T-cell (primary cell): ENCODE results near the gene NT5E. TPM values are rescaled to one million over a fixed set of nuclear protein-coding genes. Genes with fewer than 3 reads are reported as not detected.
A peak's percentile ranks its signal among the peaks of the same experiment; 100 is the strongest.

Experiments used
- ATAC-seq, 4 experiments: fragments of 200-7000 bp in 3 of 4; fragments of 150-1000 bp in 1 of 4; cut with Tn5 transposase; replicated peaks in 1 of 4; 1 replicate in 3 of 4; 2 replicates in 1 of 4; pipeline ENCODE4 v1.10.0; 2021; ENCODE audit warnings: moderate library complexity in 3 of 4, mild to moderate bottlenecking in 2 of 4, moderate number of reproducible peaks in 1 of 4
- CTCF ChIA-PET, 2 donors: fragments of 300-600 bp; sonication (Branson Sonifier 250); formaldehyde crosslinking; loops; one replicate each; lab custom pipeline; 2022; ENCODE audit warnings: antibody characterized with exemption in 2 of 2; lab: Charles Lee
- POLR2A ChIA-PET, 2 donors: fragments of 300-600 bp; sonication (Branson Sonifier 250); formaldehyde crosslinking; loops; one replicate each; lab custom pipeline; 2022; ENCODE audit warnings: antibody characterized with exemption in 2 of 2; lab: Charles Lee
- DNase-seq, 35 experiments: peaks; one replicate each; pipeline versions ENCODE4 v3.0.0 to v3.0.0-alpha.2; 2013 to 2023
- H3K27ac ChIP-seq: one replicate; pipeline ENCODE4 v1.5.1; 2013; ENCODE audit warnings: low read length
- H3K27me3 ChIP-seq, 2 experiments: replicated peaks in 1 of 2; 1 replicate in 1 of 2; 2 replicates in 1 of 2; pipeline versions ENCODE4 v1.6.1 to v1.7.0; 2013; ENCODE audit warnings: low read length in 1 of 2, mixed read lengths in 1 of 2; ENCODE audit not compliant: control insufficient read depth in 2 of 2, insufficient read depth in 2 of 2; ENCODE audit errors: extremely low read depth in 1 of 2
- H3K36me3 ChIP-seq, 2 donors: 1 replicate in 1 of 2; 2 replicates in 1 of 2; pipeline versions ENCODE4 v1.6.1 to v1.7.0; 2013; ENCODE audit warnings: low read length in 1 of 2; ENCODE audit not compliant: control insufficient read depth in 2 of 2, insufficient read depth in 1 of 2; ENCODE audit errors: extremely low read depth in 1 of 2
- H3K4me1 ChIP-seq, 2 experiments: 1 replicate in 1 of 2; 2 replicates in 1 of 2; pipeline versions ENCODE4 v1.6.1 to v1.7.0; 2013; ENCODE audit warnings: low read length in 2 of 2, mixed read lengths in 1 of 2; ENCODE audit not compliant: insufficient read depth in 2 of 2, control insufficient read depth in 1 of 2; ENCODE audit errors: extremely low read depth in 1 of 2
- H3K4me3 ChIP-seq, 2 donors: 1 replicate in 1 of 2; 2 replicates in 1 of 2; pipeline versions ENCODE4 v1.5.1 to v1.7.0; 2013; ENCODE audit warnings: mild to moderate bottlenecking in 2 of 2, low read length in 1 of 2, moderate library complexity in 1 of 2; ENCODE audit not compliant: control insufficient read depth in 1 of 2; ENCODE audit errors: extremely low read depth in 1 of 2
- H3K9me3 ChIP-seq: 2 replicates; pipeline ENCODE4 v1.7.0; 2013
- H3K27ac Mint-ChIP-seq, 2 donors: one replicate each; pipeline ENCODE4 v1.8.0; 2020 to 2021; ENCODE audit warnings: mild to moderate bottlenecking in 2 of 2, mixed read lengths in 2 of 2
- H3K27me3 Mint-ChIP-seq, 2 donors: one replicate each; pipeline ENCODE4 v1.8.0; 2021 to 2022; ENCODE audit warnings: mixed read lengths in 2 of 2
- H3K36me3 Mint-ChIP-seq: one replicate; pipeline ENCODE4 v1.8.0; 2021; ENCODE audit warnings: mixed read lengths
- H3K4me1 Mint-ChIP-seq, 3 donors: one replicate each; pipeline ENCODE4 v1.8.0; 2020 to 2022; ENCODE audit warnings: mixed read lengths in 3 of 3, mild to moderate bottlenecking in 1 of 3
- H3K4me3 Mint-ChIP-seq, 3 donors: one replicate each; pipeline ENCODE4 v1.8.0; 2020 to 2022; ENCODE audit warnings: mild to moderate bottlenecking in 3 of 3, mixed read lengths in 3 of 3, moderate library complexity in 3 of 3
- H3K9me3 Mint-ChIP-seq, 3 donors: one replicate each; pipeline ENCODE4 v1.8.0; 2020 to 2022; ENCODE audit warnings: mixed read lengths in 3 of 3
- WGBS: methylation state at CpG from one replicate; pipeline ENCODE4 v1.1.5; 2013; ENCODE audit warnings: missing lambda C conversion rate; ENCODE audit not compliant: insufficient coverage; 5-methylcytosine and 5-hydroxymethylcytosine counted together
- total RNA-seq, 35 experiments: library from RNA in 6 of 35; stranded (reverse) in 6 of 35; fragments of 120-200 nt in 1 of 35; gene quantifications; one replicate each; pipeline versions ENCODE4 v1.2.1 to v1.2.4 and lab custom pipeline; 2013 to 2026

NT5E gene
- total RNA-seq, 5 donors from 2014 or later (not counting 1 experiment from before 2014, with no cell fraction given), result 8.0 to 18.6 (median 11.0) TPM

DNA sequence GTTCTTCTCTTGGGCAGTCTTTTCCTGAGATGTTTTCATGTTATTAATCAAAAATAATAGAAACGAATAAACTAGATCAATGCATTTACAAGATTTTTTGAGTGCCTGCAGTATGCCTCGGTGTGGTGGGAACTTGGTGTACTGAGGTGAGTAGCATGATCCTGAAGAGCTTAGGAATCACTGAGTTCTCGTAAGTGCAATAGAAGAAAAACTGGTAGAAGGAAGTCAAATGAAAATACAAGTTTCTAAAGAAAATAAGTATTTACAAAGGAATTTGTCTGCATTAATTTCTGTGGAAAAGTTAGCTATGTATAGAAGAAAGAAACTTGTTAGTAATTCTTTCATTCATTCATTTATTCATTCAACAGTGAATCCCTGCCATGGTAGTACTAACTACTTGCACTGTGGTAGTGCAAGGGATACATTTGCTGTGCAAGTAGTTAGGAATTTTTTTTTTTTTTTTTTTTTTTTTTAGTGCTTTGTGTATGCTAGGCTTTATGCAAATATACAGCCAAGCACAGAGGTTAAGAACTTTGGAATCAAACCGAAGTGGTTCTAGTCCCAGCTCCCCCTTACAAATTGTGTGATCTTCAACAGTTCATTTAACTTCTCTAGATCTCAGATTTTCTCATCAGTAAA, 13.9 kb downstream of the NT5E start:
- ATAC-seq (no peak), DNase-seq (no peak)
- Histone ChIP-seq H3K36me3 (no peaks in the 10 kb centered on the region), H3K4me3 (no peak overlapping the region), H3K4me1 (peaks cover 31 to 38% of the 10 kb centered on the region in 2 experiments), H3K9me3 (no peaks in the 10 kb centered on the region), H3K27me3 (peaks cover 0 to 8% of the 10 kb centered on the region in 2 experiments), H3K27ac (no peak overlapping the region)
- Mint-ChIP-seq H3K4me1 (peaks cover 62 to 73% (median 67%) of the 10 kb centered on the region in 3 donors), H3K9me3 (no peaks in the 10 kb centered on the region), H3K4me3 (no peak overlapping the region), H3K27me3 (peaks cover 0 to 13% of the 10 kb centered on the region in 2 donors), H3K36me3 (no peaks in the 10 kb centered on the region), H3K27ac (peak overlapping the region in 1 of 2 donors; percentile 85)
- POLR2A ChIA-PET, result interaction anchor here in 1 of 2 donors (0.5 to 0.7 kb wide), 3 partner anchors 12 to 548 kb away, joined by 3 to 8 read pairs (median 5); no protein-coding TSS in a partner anchor
- CTCF ChIA-PET, result interaction anchor here (0.9 to 2.0 kb wide), 4 partner anchors 9 to 109 kb away, joined by 3 to 7 read pairs (median 3); no protein-coding TSS in a partner anchor
- WGBS, result 70% methylated on average over 2 of the region's 4 CpGs

DNA sequence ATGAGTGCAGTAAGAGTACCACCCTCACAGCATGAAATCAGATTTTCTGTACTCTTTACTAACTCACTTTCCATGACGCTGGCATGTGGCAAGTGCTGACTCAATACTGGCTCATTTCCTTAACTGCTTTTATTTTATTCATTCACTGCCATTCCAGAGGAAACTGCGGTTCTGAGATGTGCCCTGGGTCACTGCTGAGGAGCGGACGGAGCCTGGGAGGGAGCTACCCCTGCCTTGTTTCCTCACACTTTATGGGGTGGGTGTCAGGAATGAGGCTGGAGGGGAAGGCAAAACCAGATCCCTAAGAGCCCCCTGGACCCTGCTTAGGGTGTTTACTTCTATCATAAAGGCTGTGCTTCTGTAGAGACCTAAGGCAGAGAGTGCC, 14.4 kb downstream of the NT5E start:
- ChIA-PET POLR2A (interaction anchor here in 1 of 2 donors (0.6 kb wide), 1 partner anchor 547 kb away, joined by 8 read pairs; no protein-coding TSS in a partner anchor), CTCF (interaction anchor here in 1 of 2 donors (1.2 kb wide), 2 partner anchors 9 to 109 kb away, joined by 3 read pairs; no protein-coding TSS in a partner anchor)
- no peak overlapping the region for H3K27ac ChIP-seq
- no peaks in the 10 kb centered on the region for H3K9me3 Mint-ChIP-seq
- H3K27ac Mint-ChIP-seq, result peak overlapping the region; percentile 71 to 85
- H3K27me3 Mint-ChIP-seq, result peaks cover 0 to 13% of the 10 kb centered on the region in 2 donors
- peaks cover 59 to 68% (median 62%) of the 10 kb centered on the region in 3 donors for H3K4me1 Mint-ChIP-seq
- no peaks in the 10 kb centered on the region for H3K36me3 ChIP-seq
- DNase-seq (no peak), ATAC-seq (no peak)
- peaks cover 0 to 8% of the 10 kb centered on the region in 2 experiments for H3K27me3 ChIP-seq
- WGBS, result 0% methylated on average over 1 of the region's 4 CpGs
- H3K4me1 ChIP-seq, result peaks cover 31 to 38% of the 10 kb centered on the region in 2 experiments
- H3K36me3 Mint-ChIP-seq, result no peaks in the 10 kb centered on the region
- H3K4me3 ChIP-seq, result no peak overlapping the region
- no peaks in the 10 kb centered on the region for H3K9me3 ChIP-seq
- H3K4me3 Mint-ChIP-seq, result peak overlapping the region in 1 of 3 donors; percentile 10

DNA sequence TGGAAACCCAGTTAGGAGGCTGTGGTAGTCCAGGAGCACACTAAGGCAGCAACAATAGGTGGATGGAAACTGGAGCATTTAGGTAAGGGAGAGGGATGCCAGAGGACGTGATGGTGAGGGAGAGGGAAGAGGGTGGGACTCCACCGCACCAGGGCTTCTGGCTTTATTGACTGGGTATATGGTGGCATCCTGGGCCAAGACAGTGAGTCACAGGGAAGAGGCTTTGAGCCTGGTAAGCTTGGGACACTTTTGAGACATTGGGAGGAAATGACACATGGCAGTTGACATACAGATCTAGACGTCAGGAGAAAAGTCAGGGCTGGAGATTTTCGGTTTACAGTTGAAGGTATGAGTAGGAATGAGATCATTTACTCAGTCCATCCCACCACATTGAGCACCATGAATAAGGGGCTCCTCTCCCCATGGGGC, 14.9 kb downstream of the NT5E start:
- WGBS, result 83% methylated on average over 2 of the region's 4 CpGs
- DNase-seq, result peak in 1 of 35 experiments; percentile 23
- H3K27me3 Mint-ChIP-seq, result peaks cover 0 to 13% of the 10 kb centered on the region in 2 donors
- no peak overlapping the region for H3K27ac ChIP-seq
- no peaks in the 10 kb centered on the region for H3K9me3 Mint-ChIP-seq
- peaks cover 54 to 65% (median 58%) of the 10 kb centered on the region in 3 donors for H3K4me1 Mint-ChIP-seq
- CTCF ChIA-PET, result no interaction called here
- H3K36me3 ChIP-seq, result no peaks in the 10 kb centered on the region
- POLR2A ChIA-PET, result no interaction called here
- no peaks in the 10 kb centered on the region for H3K36me3 Mint-ChIP-seq
- H3K27me3 ChIP-seq, result peaks cover 0 to 8% of the 10 kb centered on the region in 2 experiments
- peaks cover 31 to 38% of the 10 kb centered on the region in 2 experiments for H3K4me1 ChIP-seq
- peak overlapping the region in 1 of 3 donors; percentile 10 for H3K4me3 Mint-ChIP-seq
- H3K27ac Mint-ChIP-seq, result peak overlapping the region; percentile 71 to 85
- ATAC-seq, result no peak
- no peaks in the 10 kb centered on the region for H3K9me3 ChIP-seq
- no peak overlapping the region for H3K4me3 ChIP-seq

GRCh38 chr6:85465762-85466161, 15.9 kb downstream of the NT5E start:
- H3K36me3 ChIP-seq, result no peaks in the 10 kb centered on the region
- peak overlapping the region in 1 of 2 donors; percentile 20 for H3K4me3 ChIP-seq
- Mint-ChIP-seq H3K36me3 (no peaks in the 10 kb centered on the region), H3K9me3 (no peaks in the 10 kb centered on the region), H3K27ac (peak overlapping the region; percentile 47 to 85), H3K4me1 (peaks cover 47 to 57% (median 53%) of the 10 kb centered on the region in 3 donors), H3K27me3 (peaks cover 0 to 13% of the 10 kb centered on the region in 2 donors), H3K4me3 (peak overlapping the region in 1 of 3 donors; percentile 8)
- ChIA-PET POLR2A (no interaction called here), CTCF (interaction anchor here (0.6 to 1.3 kb wide), 2 partner anchors 17 to 32 kb away, joined by 3 read pairs; no protein-coding TSS in a partner anchor)
- no peaks in the 10 kb centered on the region for H3K9me3 ChIP-seq
- DNase-seq, result no peak
- peaks cover 26 to 34% of the 10 kb centered on the region in 2 experiments for H3K4me1 ChIP-seq
- ATAC-seq, result peak in 1 of 4 experiments; percentile 18
- 62% methylated on average over 2 of the region's 2 CpGs for WGBS
- H3K27ac ChIP-seq, result no peak overlapping the region
- peaks cover 0 to 8% of the 10 kb centered on the region in 2 experiments for H3K27me3 ChIP-seq

- Histone ChIP-seq H3K27me3 (peaks cover 0 to 8% of the 10 kb centered on the region in 2 experiments), H3K9me3 (no peaks in the 10 kb centered on the region), H3K4me1 (peaks cover 11 to 15% of the 10 kb centered on the region in 2 experiments), H3K27ac (no peak overlapping the region), H3K36me3 (no peaks in the 10 kb centered on the region), H3K4me3 (no peak overlapping the region)
- POLR2A ChIA-PET, result no interaction called here
- Mint-ChIP-seq H3K4me3 (no peak overlapping the region), H3K9me3 (no peaks in the 10 kb centered on the region), H3K27me3 (peaks cover 0 to 7% of the 10 kb centered on the region in 2 donors), H3K27ac (no peak overlapping the region), H3K4me1 (peaks cover 23 to 31% (median 29%) of the 10 kb centered on the region in 3 donors), H3K36me3 (no peaks in the 10 kb centered on the region)
- CTCF ChIA-PET, result no interaction called here
- no peak for DNase-seq
- no peak for ATAC-seq
These were observed 18.4 kb downstream of the NT5E start for GRCh38 chr6:85468326-85468725.

DNA sequence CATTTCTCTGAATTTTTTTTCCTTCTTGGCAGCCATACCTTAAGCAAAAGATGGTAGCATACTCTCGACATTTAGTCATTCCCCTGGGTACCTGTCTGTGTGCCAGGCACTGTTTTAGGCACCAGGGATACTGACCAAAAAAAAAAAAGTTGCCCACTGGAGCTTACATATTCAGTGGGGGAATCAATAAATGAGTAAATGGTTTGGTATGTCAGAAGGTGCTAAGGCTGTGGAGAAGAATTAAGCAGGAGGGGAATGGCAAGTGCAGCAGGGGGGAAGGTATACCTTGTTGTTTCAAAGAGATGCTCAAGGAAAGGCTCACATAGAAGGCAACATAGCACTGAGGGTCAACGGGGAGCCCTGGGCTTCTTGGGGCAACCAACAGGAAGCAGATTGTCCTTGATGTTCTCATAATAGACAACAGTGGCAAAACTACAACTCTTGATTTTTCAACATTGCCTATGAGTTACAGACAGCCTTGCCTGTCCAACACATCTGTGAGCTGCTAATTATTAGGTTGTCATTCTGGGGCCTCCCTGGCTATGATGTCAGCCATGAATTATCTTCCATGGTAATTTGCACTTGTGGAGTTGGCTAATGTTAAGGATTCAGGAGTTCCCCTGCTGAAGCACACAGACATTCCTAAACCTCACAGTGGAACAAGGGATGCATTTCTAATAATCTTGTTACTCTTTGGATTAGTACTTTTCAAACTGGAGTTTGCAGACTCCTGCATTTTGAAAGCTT, 19.6 kb downstream of the NT5E start:
- ChIA-PET POLR2A (interaction anchor here in 1 of 2 donors (0.6 kb wide), 1 partner anchor 9 kb away, joined by 4 read pairs; no protein-coding TSS in a partner anchor), CTCF (interaction anchor here in 1 of 2 donors (1.1 kb wide), 1 partner anchor 13 kb away, joined by 4 read pairs; no protein-coding TSS in a partner anchor)
- H3K9me3 ChIP-seq, result no peaks in the 10 kb centered on the region
- ATAC-seq, result no peak
- H3K4me3 ChIP-seq, result no peak overlapping the region
- no peaks in the 10 kb centered on the region for H3K9me3 Mint-ChIP-seq
- peaks cover 0 to 8% of the 10 kb centered on the region in 2 experiments for H3K27me3 ChIP-seq
- DNase-seq, result no peak
- peaks cover 15 to 21% (median 19%) of the 10 kb centered on the region in 3 donors for H3K4me1 Mint-ChIP-seq
- H3K36me3 ChIP-seq, result no peaks in the 10 kb centered on the region
- no peak overlapping the region for H3K27ac ChIP-seq
- H3K4me3 Mint-ChIP-seq, result no peak overlapping the region
- H3K27me3 Mint-ChIP-seq, result peaks cover 0 to 7% of the 10 kb centered on the region in 2 donors
- H3K4me1 ChIP-seq, result peaks cover 11 to 15% of the 10 kb centered on the region in 2 experiments
- H3K36me3 Mint-ChIP-seq, result no peaks in the 10 kb centered on the region
- WGBS, result no CpG with 5 or more reads among the region's 2 CpGs
- H3K27ac Mint-ChIP-seq, result no peak overlapping the region
